ENCODE results near the gene WDR47.

- TF ChIP-seq CTCF (conservative IDR thresholded peaks at IDR 0.05; ENCODE audit: low read depth, low read length) (no peak), EZH2 (IDR thresholded peaks at IDR 0.05; ENCODE audit: borderline replicate concordance, low read depth, low read length, poor library complexity, severe bottlenecking) (no peak)
Measured at GRCh38 chr1:108933944-108934343, 108.0 kb downstream of the WDR47 start.
